CD4-positive, alpha-beta memory T cell (primary cell): ENCODE data around the gene RNF208. TPM values are rescaled to one million over a fixed set of nuclear protein-coding genes. Genes with fewer than 3 reads are reported as not detected.

Experiments
- CTCF ChIA-PET: fragments of 350-600 bp; sonication (Branson Sonifier 250); formaldehyde crosslinking; loops from one replicate; lab custom pipeline; 2021; ENCODE audit warnings: inconsistent platforms; ENCODE audit not compliant: partially characterized antibody; lab: Charles Lee
- POLR2A ChIA-PET: fragments of 350-600 bp; sonication (Branson Sonifier 250); formaldehyde crosslinking; loops from one replicate; lab custom pipeline; 2021; ENCODE audit not compliant: partially characterized antibody; lab: Charles Lee
- DNase-seq, 5 donors: peaks; one replicate each; pipeline versions ENCODE4 v3.0.0 to v3.0.0-alpha.2; 2020 to 2022; ENCODE audit warnings: mixed read lengths in 1 of 5
- H3K27ac ChIP-seq: one replicate; pipeline ENCODE4 v1.7.0; 2013; ENCODE audit warnings: low read depth, low read length
- H3K27me3 ChIP-seq: 2 replicates; pipeline ENCODE4 v1.7.0; 2013; ENCODE audit warnings: mild to moderate bottlenecking, low read length, moderate library complexity; ENCODE audit not compliant: insufficient read depth
- H3K36me3 ChIP-seq: 2 replicates; pipeline ENCODE4 v1.7.0; 2013; ENCODE audit warnings: mild to moderate bottlenecking, low read length, moderate library complexity; ENCODE audit not compliant: insufficient read depth
- H3K4me1 ChIP-seq: 2 replicates; pipeline ENCODE4 v1.7.0; 2013; ENCODE audit warnings: mild to moderate bottlenecking, low read length, moderate library complexity; ENCODE audit not compliant: insufficient read depth
- H3K4me3 ChIP-seq, 2 donors: one replicate each; pipeline ENCODE4 v1.7.0; 2013; ENCODE audit warnings: low read length in 2 of 2, mild to moderate bottlenecking in 1 of 2
- H3K9me3 ChIP-seq, 2 donors: one replicate each; pipeline ENCODE4 v1.7.0; 2013; ENCODE audit warnings: low read length in 2 of 2, control low read depth in 1 of 2; ENCODE audit not compliant: control insufficient read depth in 1 of 2
- H3K27ac Mint-ChIP-seq, 7 donors: one replicate each; pipeline ENCODE4 v1.8.0; 2020 to 2021; ENCODE audit warnings: mixed read lengths in 7 of 7, mild to moderate bottlenecking in 6 of 7, inconsistent platforms in 3 of 7, moderate library complexity in 3 of 7
- H3K27me3 Mint-ChIP-seq, 2 donors: one replicate each; pipeline ENCODE4 v1.8.0; 2020 to 2021; ENCODE audit warnings: mixed read lengths in 2 of 2
- H3K36me3 Mint-ChIP-seq, 2 donors: one replicate each; pipeline ENCODE4 v1.8.0; 2020 to 2021; ENCODE audit warnings: mixed read lengths in 2 of 2, inconsistent platforms in 1 of 2, mild to moderate bottlenecking in 1 of 2
- H3K4me1 Mint-ChIP-seq, 4 donors: one replicate each; pipeline ENCODE4 v1.8.0; 2020 to 2021; ENCODE audit warnings: mixed read lengths in 4 of 4, mild to moderate bottlenecking in 1 of 4
- H3K4me3 Mint-ChIP-seq, 8 donors: one replicate each; pipeline ENCODE4 v1.8.0; 2020 to 2021; ENCODE audit warnings: mixed read lengths in 8 of 8, mild to moderate bottlenecking in 7 of 8, moderate library complexity in 6 of 8, inconsistent platforms in 3 of 8
- H3K9me3 Mint-ChIP-seq, 8 donors: one replicate each; pipeline ENCODE4 v1.8.0; 2020 to 2021; ENCODE audit warnings: mixed read lengths in 8 of 8, mild to moderate bottlenecking in 5 of 8, inconsistent platforms in 3 of 8, moderate library complexity in 1 of 8
- intact Hi-C: fragments of 100-400 bp; cut with micrococcal nuclease; formaldehyde crosslinking; loops from one replicate; pipeline ENCODE4 v1.15.1; 2023
- polyA plus RNA-seq, 2 donors: library from polyadenylated mRNA; unstranded; fragments of 300-500 nt; fragmentation: Illumina TruSeq; gene quantifications; one replicate each; pipeline ENCODE4 v1.2.3, GENCODE V29; 2021
- total RNA-seq, 2 experiments: library from RNA; stranded (reverse); gene quantifications; one replicate each; pipeline ENCODE4 v1.2.3, GENCODE V29; 2021

Gene RNF208
- total and polyA plus RNA-seq, 4 experiments from 2014 or later: 0.64 to 1.3 TPM; not detected in 2

DNA sequence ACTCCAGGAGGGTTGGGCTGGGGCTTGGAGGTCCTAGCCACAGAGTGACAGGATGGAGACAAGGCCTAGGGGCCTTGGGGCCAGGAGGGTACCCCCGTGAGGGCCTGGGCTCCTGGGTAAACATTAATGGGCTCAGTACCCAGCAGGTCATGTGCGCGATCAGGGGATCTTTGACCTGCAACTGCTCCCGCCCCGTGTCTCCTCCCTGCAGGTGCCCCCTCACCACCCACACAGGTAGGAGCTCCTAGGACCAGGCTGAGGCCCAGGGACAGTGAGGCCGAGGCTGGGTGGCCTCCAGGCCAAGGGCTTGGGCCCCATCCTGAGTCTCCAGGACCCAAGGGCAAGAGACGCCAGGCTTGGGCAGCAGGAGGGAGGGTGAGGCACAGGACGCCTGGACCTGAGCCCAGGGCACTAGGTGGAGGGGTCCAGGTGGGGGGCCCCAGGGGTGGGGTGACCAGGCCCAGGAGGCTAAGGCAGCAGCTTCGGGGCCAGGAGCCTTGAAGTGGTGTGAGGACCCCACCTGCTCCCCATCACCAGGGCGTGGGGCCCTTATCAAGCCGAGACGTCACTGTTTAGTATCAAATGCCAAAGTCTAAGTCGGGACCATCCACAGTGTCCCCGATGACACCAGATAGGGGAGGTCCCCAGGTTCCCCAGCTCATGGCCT, 8.8 kb upstream of the RNF208 start, which contains the start of gene SLC34A3:
TSS of gene SLC34A3 (plus strand) at position 197 of the 667 bp plus-strand sequence. CDS start 802 bp downstream, outside the sequence.
- no peak for DNase-seq
- Histone ChIP-seq H3K27ac (no peak within 1 kb of the TSS), H3K9me3 (no peaks in the 10 kb centered on the region), H3K27me3 (no peaks in the 10 kb centered on the region), H3K4me1 (peaks cover under 1% of the 10 kb centered on the region), H3K36me3 (no peaks in the 10 kb centered on the region), H3K4me3 (no peak within 1 kb of the TSS)
- intact Hi-C loops: no loop called here
- ChIA-PET POLR2A (interaction anchor here (1.7 kb wide), 1 partner anchor 10 kb away, joined by 7 read pairs; the partner anchor contains the start of gene TUBB4B), CTCF (interaction anchor here (0.6 to 2.0 kb wide), 2 partner anchors 113 to 515 kb away, joined by 3 to 5 read pairs; no protein-coding TSS in a partner anchor)
- peaks cover 3 to 11% of the 10 kb centered on the region in 2 donors for H3K27me3 Mint-ChIP-seq
- no peak within 1 kb of the TSS for H3K4me3 Mint-ChIP-seq
- H3K27ac Mint-ChIP-seq: no peak within 1 kb of the TSS
- H3K4me1 Mint-ChIP-seq: peaks cover 2 to 6% (median 3%) of the 10 kb centered on the region in 4 donors
- no peaks in the 10 kb centered on the region for H3K36me3 Mint-ChIP-seq
- H3K9me3 Mint-ChIP-seq: no peaks in the 10 kb centered on the region

DNA sequence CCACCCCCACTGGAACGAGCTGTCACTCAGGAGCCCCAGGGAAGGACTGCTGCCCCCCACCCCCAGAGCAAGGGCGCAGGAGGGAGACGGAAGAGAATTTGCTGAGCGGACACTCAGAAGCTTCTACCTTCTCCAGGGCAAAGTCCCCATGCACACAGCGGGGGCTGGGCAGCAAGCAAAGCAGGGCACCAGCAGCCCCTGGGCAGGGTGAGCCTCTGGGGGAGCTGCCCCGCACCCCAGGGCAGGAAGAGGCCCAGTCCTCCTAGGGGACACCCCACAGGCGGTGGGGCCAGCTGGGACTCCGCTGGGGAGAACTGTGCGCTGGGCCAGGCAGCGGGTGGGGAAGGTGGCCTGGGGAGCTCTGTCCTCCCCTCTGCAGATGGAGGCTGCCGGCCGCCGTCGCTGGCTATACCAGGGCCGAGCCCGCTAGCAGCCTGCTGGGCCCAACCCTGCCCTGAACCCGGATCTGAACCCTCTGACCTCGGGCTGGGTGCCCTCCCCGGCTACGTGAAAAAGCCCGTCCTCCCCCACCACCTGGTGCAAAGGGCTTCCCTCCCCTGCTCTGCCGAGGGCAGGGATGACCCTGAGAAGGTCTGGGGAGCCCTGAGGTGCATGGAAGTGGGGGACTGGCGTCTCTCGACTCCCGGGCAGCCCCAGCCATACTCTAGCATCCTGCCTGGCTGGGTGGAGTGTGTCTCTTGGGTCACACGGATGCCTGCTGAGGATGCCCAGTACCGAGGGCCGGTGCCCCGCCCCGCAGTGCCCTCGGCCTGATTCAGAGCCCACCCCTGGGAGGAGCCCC, 8.1 kb upstream of the RNF208 start:
- Mint-ChIP-seq H3K27ac (no peak overlapping the region), H3K9me3 (no peaks in the 10 kb centered on the region), H3K4me1 (peaks cover 2 to 6% (median 3%) of the 10 kb centered on the region in 4 donors), H3K27me3 (peaks cover 3 to 8% of the 10 kb centered on the region in 2 donors), H3K36me3 (no peaks in the 10 kb centered on the region), H3K4me3 (no peak overlapping the region)
- H3K36me3 ChIP-seq: no peaks in the 10 kb centered on the region
- ChIA-PET POLR2A (interaction anchor here (0.6 kb wide), 1 partner anchor 691 kb away, joined by 4 read pairs; no protein-coding TSS in a partner anchor), CTCF (interaction anchor here (0.6 to 2.0 kb wide), 4 partner anchors 8 to 514 kb away, joined by 3 to 5 read pairs (median 3); no protein-coding TSS in a partner anchor)
- no peaks in the 10 kb centered on the region for H3K4me1 ChIP-seq
- no peak for DNase-seq
- no peak overlapping the region for H3K27ac ChIP-seq
- no peaks in the 10 kb centered on the region for H3K9me3 ChIP-seq
- intact Hi-C loops: no loop called here
- no peaks in the 10 kb centered on the region for H3K27me3 ChIP-seq
- H3K4me3 ChIP-seq: no peak overlapping the region

DNA sequence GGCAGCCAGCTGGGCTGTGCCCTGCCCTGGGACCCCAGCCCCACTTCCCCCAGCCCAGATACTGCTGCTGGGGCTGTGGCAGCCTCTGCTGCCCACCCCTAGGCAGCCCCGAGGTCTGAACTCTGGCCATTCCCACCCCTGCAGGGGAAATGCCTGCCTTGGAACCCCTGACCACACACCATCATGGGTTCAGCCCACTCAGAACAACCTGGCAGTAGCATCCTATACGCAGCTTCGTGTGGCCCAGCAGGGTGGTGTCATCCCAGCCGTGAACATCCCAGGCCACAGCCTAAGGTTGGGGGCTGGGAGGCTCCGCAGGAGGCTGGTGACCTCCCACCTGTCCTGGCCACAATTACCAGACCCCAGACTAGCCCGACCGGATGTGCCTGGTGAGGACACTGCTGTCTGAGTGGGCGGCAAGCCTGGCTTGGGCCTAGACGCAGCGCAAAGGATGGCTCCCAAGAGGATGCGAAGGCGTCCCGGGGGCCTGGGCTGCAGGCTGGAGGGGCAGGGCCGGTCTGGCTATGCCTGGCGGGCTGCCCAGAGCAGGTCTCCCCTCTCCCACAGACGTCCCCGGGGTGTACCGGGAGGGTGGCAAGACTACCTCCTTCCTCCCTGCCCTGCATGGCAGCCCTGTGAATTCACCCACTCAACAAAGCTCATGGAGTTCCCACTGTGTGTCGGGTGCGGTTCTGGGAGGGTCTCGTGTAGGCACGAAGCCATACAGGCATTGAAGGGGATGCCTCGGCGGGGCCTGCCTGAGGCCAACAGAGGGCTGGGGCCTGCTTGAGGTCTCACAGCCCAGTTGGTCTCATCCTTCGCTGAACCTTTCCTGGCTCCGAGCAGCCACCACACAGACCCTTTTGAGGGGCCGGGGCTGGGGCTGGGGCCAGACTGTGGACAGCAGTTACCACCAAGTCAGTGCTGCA, 7.2 kb upstream of the RNF208 start:
- Mint-ChIP-seq H3K9me3 (no peaks in the 10 kb centered on the region), H3K4me3 (no peak overlapping the region), H3K27me3 (peaks cover 3 to 4% of the 10 kb centered on the region in 2 donors), H3K4me1 (peaks cover 2 to 6% (median 3%) of the 10 kb centered on the region in 4 donors), H3K36me3 (no peaks in the 10 kb centered on the region), H3K27ac (no peak overlapping the region)
- Histone ChIP-seq H3K27me3 (no peaks in the 10 kb centered on the region), H3K9me3 (no peaks in the 10 kb centered on the region), H3K36me3 (no peaks in the 10 kb centered on the region), H3K4me1 (peaks cover 3% of the 10 kb centered on the region), H3K4me3 (no peak overlapping the region), H3K27ac (no peak overlapping the region)
- DNase-seq: no peak
- intact Hi-C loops: no loop called here
- POLR2A ChIA-PET: interaction anchor here (0.6 kb wide), 1 partner anchor 690 kb away, joined by 4 read pairs; no protein-coding TSS in a partner anchor
- CTCF ChIA-PET: interaction anchor here (0.9 to 1.0 kb wide), 2 partner anchors 9 to 40 kb away, joined by 3 read pairs; no protein-coding TSS in a partner anchor

DNA sequence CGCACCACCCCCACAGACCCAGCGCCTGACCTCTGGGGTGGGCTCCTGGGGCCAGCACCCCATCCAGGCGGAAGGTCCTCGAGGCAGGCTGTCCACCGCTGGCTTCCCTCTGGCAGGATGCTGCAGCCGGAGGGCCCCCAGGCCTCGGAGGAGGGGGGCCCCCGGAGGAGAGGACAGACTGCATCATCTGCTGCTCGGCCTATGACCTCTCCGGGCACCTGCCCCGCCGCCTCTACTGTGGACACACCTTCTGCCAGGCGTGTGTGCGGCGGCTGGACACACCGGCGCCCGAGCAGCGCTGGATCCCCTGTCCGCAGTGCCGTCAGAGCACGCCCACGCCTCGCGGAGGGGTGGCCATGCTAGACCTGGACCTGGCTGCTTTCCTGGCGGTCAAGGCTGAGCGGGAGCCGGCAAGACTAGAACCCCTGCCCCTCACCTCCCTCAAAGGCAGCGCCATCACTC, 6.5 kb upstream of the RNF208 start:
- Histone ChIP-seq H3K4me1 (peaks cover 9% of the 10 kb centered on the region), H3K36me3 (no peaks in the 10 kb centered on the region), H3K9me3 (no peaks in the 10 kb centered on the region), H3K27ac (no peak overlapping the region), H3K4me3 (no peak overlapping the region), H3K27me3 (no peaks in the 10 kb centered on the region)
- DNase-seq: no peak
- Mint-ChIP-seq H3K9me3 (no peaks in the 10 kb centered on the region), H3K36me3 (no peaks in the 10 kb centered on the region), H3K4me3 (no peak overlapping the region), H3K4me1 (peaks cover 2 to 12% (median 4%) of the 10 kb centered on the region in 4 donors), H3K27ac (no peak overlapping the region), H3K27me3 (peaks cover 3 to 4% of the 10 kb centered on the region in 2 donors)
- intact Hi-C loops: no loop called here
- ChIA-PET POLR2A (no interaction called here), CTCF (interaction anchor here (2.3 to 4.6 kb wide), 2 partner anchors 105 to 109 kb away, joined by 14 to 33 read pairs; no protein-coding TSS in a partner anchor)

DNA sequence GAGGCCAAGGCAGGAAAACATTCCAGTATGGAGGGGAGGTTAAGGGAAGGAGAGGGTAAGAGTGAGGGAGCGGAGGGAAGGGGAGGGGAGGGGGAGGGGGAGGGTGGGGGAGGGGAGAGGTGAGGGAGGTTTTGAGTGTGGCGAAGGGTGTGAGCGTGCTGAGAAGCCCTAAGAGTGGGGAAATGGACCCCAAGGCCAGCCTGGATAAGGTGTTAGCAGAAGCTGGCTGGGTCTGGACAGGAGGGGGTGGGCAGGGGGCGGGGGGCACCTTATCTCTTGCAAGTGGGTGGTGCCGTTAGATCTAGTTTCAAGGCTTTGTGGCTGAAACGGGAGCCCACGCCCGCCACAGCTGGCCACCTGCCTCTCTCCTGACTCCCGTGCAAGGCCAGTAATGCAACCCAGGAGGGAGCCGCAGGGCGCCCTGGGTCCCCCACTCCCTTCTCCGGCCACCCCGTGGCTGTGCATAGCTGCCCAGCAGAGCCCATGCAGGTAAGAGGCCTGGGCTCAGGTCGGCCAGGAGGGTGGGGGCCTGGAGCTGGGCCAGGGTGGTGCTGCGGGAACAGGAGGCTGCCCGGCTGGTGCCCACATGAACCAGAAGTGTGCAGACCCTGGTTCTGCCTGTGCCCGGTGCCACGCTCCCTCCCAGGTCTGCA, 5.9 kb upstream of the RNF208 start:
- no peak for DNase-seq
- Mint-ChIP-seq H3K36me3 (no peaks in the 10 kb centered on the region), H3K4me1 (peaks cover 2 to 18% (median 5%) of the 10 kb centered on the region in 4 donors), H3K4me3 (peak overlapping the region in 1 of 8 donors; percentile 55), H3K9me3 (no peaks in the 10 kb centered on the region), H3K27ac (peak overlapping the region in 5 of 7 donors; percentile 11 to 79 (median 57)), H3K27me3 (peaks cover 3 to 4% of the 10 kb centered on the region in 2 donors)
- no peaks in the 10 kb centered on the region for H3K9me3 ChIP-seq
- H3K4me3 ChIP-seq: no peak overlapping the region
- peaks cover 11% of the 10 kb centered on the region for H3K4me1 ChIP-seq
- CTCF ChIA-PET: interaction anchor here (0.6 to 4.6 kb wide), 12 partner anchors 9 to 132 kb away, joined by 3 to 33 read pairs (median 5); partner anchors contain the start of genes ANAPC2, SSNA1 and TPRN
- H3K27me3 ChIP-seq: no peaks in the 10 kb centered on the region
- H3K27ac ChIP-seq: no peak overlapping the region
- POLR2A ChIA-PET: interaction anchor here (1.0 to 2.0 kb wide), 5 partner anchors 13 to 141 kb away, joined by 3 to 11 read pairs (median 8); partner anchors contain the start of genes ANAPC2, MAN1B1, SSNA1 and TUBB4B
- intact Hi-C loops: loop anchor here (1.0 kb wide), 5 partner anchors 52 to 441 kb away; partner anchors contain the start of gene NPDC1
- H3K36me3 ChIP-seq: no peaks in the 10 kb centered on the region
